ENCODE results near the gene PAIP1.

The PAIP1 gene

DNA sequence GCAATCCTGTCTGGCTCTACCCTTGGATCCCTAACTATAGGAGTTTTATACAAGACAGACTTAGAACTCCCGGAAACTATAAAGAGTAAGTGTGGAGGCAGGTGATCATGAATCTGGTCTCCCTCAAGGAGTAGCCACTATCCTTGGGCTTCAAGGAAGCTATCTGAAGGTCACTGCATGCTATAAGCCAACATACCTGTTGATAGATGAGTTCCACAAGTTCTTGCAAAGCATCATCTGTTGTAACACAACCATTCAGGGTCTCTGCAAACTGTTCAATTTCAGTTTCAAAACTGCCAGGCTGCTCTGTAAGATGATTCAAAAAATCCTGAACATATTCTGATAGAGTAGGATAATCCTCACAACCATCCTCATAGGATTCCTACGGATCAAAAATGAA lies 9.3 kb downstream of the PAIP1 start:
- Histone ChIP-seq H2BK120ac (ENCODE audit: low read depth, low read length) (no peak overlapping the region), H3K79me1 (ENCODE audit: low read length) (peaks cover 6% of the 10 kb centered on the region), H3K9ac (ENCODE audit: low read length) (no peak overlapping the region), H3K27me3 (ENCODE audit: insufficient read depth, low read length, poor library complexity) (no peaks in the 10 kb centered on the region), H3K27ac (ENCODE audit: low read depth, low read length) (no peak overlapping the region), H3K4ac (ENCODE audit: low read depth, low read length) (no peak overlapping the region), H4K5ac (ENCODE audit: low read length) (no peak overlapping the region), H2BK5ac (ENCODE audit: low read length) (no peak overlapping the region), H2AK5ac (ENCODE audit: low read length) (no peak overlapping the region), H3K79me2 (ENCODE audit: control insufficient read depth, insufficient read depth, low read length) (peaks cover 18% of the 10 kb centered on the region), H3K4me1 (ENCODE audit: control insufficient read depth, low read depth, low read length) (no peaks in the 10 kb centered on the region), H3K23ac (ENCODE audit: low read length) (no peak overlapping the region), H3K4me3 (ENCODE audit: low read length) (no peak overlapping the region), H3K36me3 (ENCODE audit: control insufficient read depth, insufficient read depth, low read length) (peaks cover 3% of the 10 kb centered on the region), H2BK15ac (replicated peaks; ENCODE audit: low read depth) (no peak overlapping the region), H4K8ac (ENCODE audit: low read depth, low read length) (no peak overlapping the region), H3K4me2 (ENCODE audit: low read length) (no peak overlapping the region), H3K56ac (ENCODE audit: low read length) (no peak overlapping the region), H3K18ac (ENCODE audit: low read length) (no peak overlapping the region)
- no peak for DNase-seq
- WGBS (ENCODE audit: extremely low coverage, insufficient coverage, low lambda C conversion rate) = no CpG with 5 or more reads among the region's 2 CpGs

DNA sequence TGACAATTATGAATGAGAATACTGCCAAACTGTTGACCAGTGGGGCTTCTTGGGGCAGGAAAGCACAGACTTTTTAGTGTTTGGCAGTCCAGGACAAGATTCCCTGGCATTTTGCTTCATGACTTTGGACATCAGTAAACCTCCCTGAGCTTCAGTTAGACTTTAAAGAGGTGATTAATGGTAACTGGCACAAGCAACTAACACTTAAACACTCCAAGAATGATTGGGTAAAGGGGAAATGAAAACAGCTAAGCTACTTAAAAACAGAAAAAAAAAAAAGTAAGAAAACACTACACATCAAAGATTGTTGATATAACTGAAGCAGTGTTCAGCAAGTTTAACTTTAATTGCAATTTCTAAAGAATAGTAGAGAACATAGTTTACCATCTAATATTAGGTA lies 13.4 kb downstream of the PAIP1 start:
- H2BK15ac ChIP-seq (replicated peaks; ENCODE audit: low read depth) = no peak overlapping the region
- no peak overlapping the region for H3K23ac ChIP-seq (ENCODE audit: low read length)
- H3K27me3 ChIP-seq (ENCODE audit: insufficient read depth, low read length, poor library complexity) = no peaks in the 10 kb centered on the region
- H3K9ac ChIP-seq (ENCODE audit: low read length) = no peak overlapping the region
- H3K4me3 ChIP-seq (ENCODE audit: low read length) = no peak overlapping the region
- H4K5ac ChIP-seq (ENCODE audit: low read length) = no peak overlapping the region
- no peak overlapping the region for H2AK5ac ChIP-seq (ENCODE audit: low read length)
- no peak overlapping the region for H2BK120ac ChIP-seq (ENCODE audit: low read depth, low read length)
- no peak overlapping the region for H2BK5ac ChIP-seq (ENCODE audit: low read length)
- H3K79me2 ChIP-seq (ENCODE audit: control insufficient read depth, insufficient read depth, low read length) = peaks cover 2% of the 10 kb centered on the region
- H3K27ac ChIP-seq (ENCODE audit: low read depth, low read length) = no peak overlapping the region
- H3K18ac ChIP-seq (ENCODE audit: low read length) = no peak overlapping the region
- no peak overlapping the region for H4K8ac ChIP-seq (ENCODE audit: low read depth, low read length)
- no peak overlapping the region for H3K56ac ChIP-seq (ENCODE audit: low read length)
- H3K79me1 ChIP-seq (ENCODE audit: low read length) = peaks cover 2% of the 10 kb centered on the region
- peaks cover 3% of the 10 kb centered on the region for H3K36me3 ChIP-seq (ENCODE audit: control insufficient read depth, insufficient read depth, low read length)
- no peak overlapping the region for H3K4ac ChIP-seq (ENCODE audit: low read depth, low read length)
- H3K4me2 ChIP-seq (ENCODE audit: low read length) = no peak overlapping the region
- DNase-seq = no peak
- no peaks in the 10 kb centered on the region for H3K4me1 ChIP-seq (ENCODE audit: control insufficient read depth, low read depth, low read length)

DNA sequence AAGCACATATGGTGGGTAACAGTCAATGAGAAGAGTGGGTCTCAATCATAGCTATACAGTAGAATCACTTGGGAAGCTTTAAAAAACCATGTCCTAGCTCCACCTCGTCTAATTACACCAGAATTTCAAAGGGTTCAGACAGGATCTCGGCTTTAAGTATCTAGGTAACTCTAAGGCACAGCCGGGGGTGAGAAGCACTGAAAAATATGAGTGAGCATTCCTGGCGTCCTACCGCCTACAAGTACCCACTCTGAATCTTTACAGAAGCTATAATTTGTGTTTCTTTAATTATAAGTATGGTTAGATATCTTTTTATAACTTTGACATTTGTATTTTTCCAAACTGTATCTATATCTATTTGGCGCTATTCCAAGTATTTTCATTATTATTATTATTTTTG lies 16.1 kb downstream of the PAIP1 start:
- no peak overlapping the region for H2AK5ac ChIP-seq (ENCODE audit: low read length)
- H3K4me2 ChIP-seq (ENCODE audit: low read length) = no peak overlapping the region
- no peak overlapping the region for H3K23ac ChIP-seq (ENCODE audit: low read length)
- WGBS (ENCODE audit: extremely low coverage, insufficient coverage, low lambda C conversion rate) = no CpG with 5 or more reads among the region's 6 CpGs
- H3K27me3 ChIP-seq (ENCODE audit: insufficient read depth, low read length, poor library complexity) = no peaks in the 10 kb centered on the region
- H3K4ac ChIP-seq (ENCODE audit: low read depth, low read length) = no peak overlapping the region
- H3K79me2 ChIP-seq (ENCODE audit: control insufficient read depth, insufficient read depth, low read length) = no peaks in the 10 kb centered on the region
- no peak for DNase-seq
- no peak overlapping the region for H3K18ac ChIP-seq (ENCODE audit: low read length)
- H3K4me3 ChIP-seq (ENCODE audit: low read length) = no peak overlapping the region
- H2BK15ac ChIP-seq (replicated peaks; ENCODE audit: low read depth) = no peak overlapping the region
- no peak overlapping the region for H3K56ac ChIP-seq (ENCODE audit: low read length)
- H2BK120ac ChIP-seq (ENCODE audit: low read depth, low read length) = no peak overlapping the region
- H3K9ac ChIP-seq (ENCODE audit: low read length) = no peak overlapping the region
- H3K4me1 ChIP-seq (ENCODE audit: control insufficient read depth, low read depth, low read length) = no peaks in the 10 kb centered on the region
- H4K8ac ChIP-seq (ENCODE audit: low read depth, low read length) = no peak overlapping the region
- H3K36me3 ChIP-seq (ENCODE audit: control insufficient read depth, insufficient read depth, low read length) = peaks cover 2% of the 10 kb centered on the region
- peaks cover 2% of the 10 kb centered on the region for H3K79me1 ChIP-seq (ENCODE audit: low read length)
- H3K27ac ChIP-seq (ENCODE audit: low read depth, low read length) = no peak overlapping the region
- no peak overlapping the region for H2BK5ac ChIP-seq (ENCODE audit: low read length)
- H4K5ac ChIP-seq (ENCODE audit: low read length) = no peak overlapping the region

DNA sequence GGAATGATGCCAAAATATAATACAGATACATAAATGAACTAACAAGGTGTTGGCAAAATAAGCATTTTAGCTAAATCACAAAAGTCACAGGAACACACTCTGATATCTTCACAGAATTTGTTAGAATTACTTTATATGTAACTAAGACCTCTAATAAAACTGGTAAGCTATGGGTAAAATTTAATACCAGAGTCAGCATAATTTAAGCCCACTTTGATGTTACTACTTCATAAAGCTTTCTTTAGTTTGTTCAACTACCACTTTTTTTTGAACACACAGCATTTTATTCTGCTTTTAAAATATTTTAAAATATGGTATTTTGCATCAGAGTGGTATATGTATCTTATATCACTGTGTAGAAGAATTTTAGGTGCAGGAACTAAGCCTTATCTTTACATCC lies 19.9 kb downstream of the PAIP1 start:
- H3K9ac ChIP-seq (ENCODE audit: low read length) = no peak overlapping the region
- H2BK15ac ChIP-seq (replicated peaks; ENCODE audit: low read depth) = no peak overlapping the region
- H4K8ac ChIP-seq (ENCODE audit: low read depth, low read length) = no peak overlapping the region
- no peak overlapping the region for H2BK5ac ChIP-seq (ENCODE audit: low read length)
- H3K4ac ChIP-seq (ENCODE audit: low read depth, low read length) = no peak overlapping the region
- no peaks in the 10 kb centered on the region for H3K36me3 ChIP-seq (ENCODE audit: control insufficient read depth, insufficient read depth, low read length)
- no peak overlapping the region for H3K56ac ChIP-seq (ENCODE audit: low read length)
- H3K4me1 ChIP-seq (ENCODE audit: control insufficient read depth, low read depth, low read length) = no peaks in the 10 kb centered on the region
- H3K27ac ChIP-seq (ENCODE audit: low read depth, low read length) = no peak overlapping the region
- no peak overlapping the region for H3K4me3 ChIP-seq (ENCODE audit: low read length)
- no peak for DNase-seq
- no peak overlapping the region for H2AK5ac ChIP-seq (ENCODE audit: low read length)
- no peak overlapping the region for H3K4me2 ChIP-seq (ENCODE audit: low read length)
- no peak overlapping the region for H3K23ac ChIP-seq (ENCODE audit: low read length)
- no peaks in the 10 kb centered on the region for H3K27me3 ChIP-seq (ENCODE audit: insufficient read depth, low read length, poor library complexity)
- H2BK120ac ChIP-seq (ENCODE audit: low read depth, low read length) = no peak overlapping the region
- H4K5ac ChIP-seq (ENCODE audit: low read length) = no peak overlapping the region
- H3K18ac ChIP-seq (ENCODE audit: low read length) = no peak overlapping the region
- no peaks in the 10 kb centered on the region for H3K79me2 ChIP-seq (ENCODE audit: control insufficient read depth, insufficient read depth, low read length)
- no peaks in the 10 kb centered on the region for H3K79me1 ChIP-seq (ENCODE audit: low read length)

DNA sequence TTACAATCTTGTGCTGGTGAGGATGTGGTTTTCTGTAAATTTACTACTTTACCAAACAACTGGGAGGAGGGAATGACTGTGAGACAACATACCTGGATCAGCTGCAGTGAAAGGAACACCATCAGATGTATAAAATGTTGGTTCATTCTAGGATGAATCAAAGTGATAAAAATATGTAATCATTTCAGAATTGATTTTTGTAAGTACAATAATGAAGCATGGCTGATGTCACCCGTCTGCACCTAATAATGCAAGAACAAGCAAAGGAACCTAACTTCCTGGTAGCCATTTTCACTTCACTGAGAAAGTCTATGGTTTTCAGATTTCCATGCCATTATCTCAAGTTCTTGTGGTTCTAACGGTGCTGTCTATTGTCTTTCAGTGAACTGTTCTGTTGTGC lies 23.2 kb downstream of the PAIP1 start:
- no peak overlapping the region for H3K27ac ChIP-seq (ENCODE audit: low read depth, low read length)
- H3K4ac ChIP-seq (ENCODE audit: low read depth, low read length) = no peak overlapping the region
- H3K56ac ChIP-seq (ENCODE audit: low read length) = no peak overlapping the region
- peaks cover 4% of the 10 kb centered on the region for H3K36me3 ChIP-seq (ENCODE audit: control insufficient read depth, insufficient read depth, low read length)
- no peak overlapping the region for H2AK5ac ChIP-seq (ENCODE audit: low read length)
- no peak overlapping the region for H2BK120ac ChIP-seq (ENCODE audit: low read depth, low read length)
- H2BK15ac ChIP-seq (replicated peaks; ENCODE audit: low read depth) = no peak overlapping the region
- no peak overlapping the region for H3K23ac ChIP-seq (ENCODE audit: low read length)
- H3K79me2 ChIP-seq (ENCODE audit: control insufficient read depth, insufficient read depth, low read length) = no peaks in the 10 kb centered on the region
- H3K4me1 ChIP-seq (ENCODE audit: control insufficient read depth, low read depth, low read length) = no peaks in the 10 kb centered on the region
- H3K9ac ChIP-seq (ENCODE audit: low read length) = no peak overlapping the region
- H3K27me3 ChIP-seq (ENCODE audit: insufficient read depth, low read length, poor library complexity) = no peaks in the 10 kb centered on the region
- no peak overlapping the region for H3K4me2 ChIP-seq (ENCODE audit: low read length)
- H4K8ac ChIP-seq (ENCODE audit: low read depth, low read length) = no peak overlapping the region
- WGBS (ENCODE audit: extremely low coverage, insufficient coverage, low lambda C conversion rate) = no CpG with 5 or more reads among the region's 2 CpGs
- no peak overlapping the region for H3K4me3 ChIP-seq (ENCODE audit: low read length)
- H3K18ac ChIP-seq (ENCODE audit: low read length) = no peak overlapping the region
- H2BK5ac ChIP-seq (ENCODE audit: low read length) = no peak overlapping the region
- no peaks in the 10 kb centered on the region for H3K79me1 ChIP-seq (ENCODE audit: low read length)
- DNase-seq = no peak
- no peak overlapping the region for H4K5ac ChIP-seq (ENCODE audit: low read length)

DNA sequence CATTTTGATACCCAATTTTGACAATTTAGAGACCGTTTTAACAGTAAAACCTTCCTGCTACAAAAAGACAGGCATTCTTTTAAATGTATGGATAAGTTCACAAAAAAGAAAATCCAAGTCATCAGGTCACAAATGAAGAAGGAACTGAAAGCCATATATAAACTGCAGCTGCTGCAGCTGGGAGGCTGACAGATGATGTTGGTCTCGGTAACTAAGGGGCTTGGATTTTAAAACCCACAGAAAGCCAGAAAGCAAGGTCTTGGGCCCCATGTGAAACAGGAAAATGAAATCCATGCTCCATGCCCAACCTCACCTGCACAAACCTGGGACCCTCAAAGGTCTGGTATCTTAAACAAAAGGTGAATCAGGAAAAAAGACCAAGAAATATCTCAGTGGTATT lies 26.2 kb downstream of the PAIP1 start:
- H3K4me3 ChIP-seq (ENCODE audit: low read length) = no peak overlapping the region
- H3K4me2 ChIP-seq (ENCODE audit: low read length) = no peak overlapping the region
- H2BK15ac ChIP-seq (replicated peaks; ENCODE audit: low read depth) = no peak overlapping the region
- no peaks in the 10 kb centered on the region for H3K79me2 ChIP-seq (ENCODE audit: control insufficient read depth, insufficient read depth, low read length)
- no peak overlapping the region for H4K5ac ChIP-seq (ENCODE audit: low read length)
- no peak overlapping the region for H4K8ac ChIP-seq (ENCODE audit: low read depth, low read length)
- no peaks in the 10 kb centered on the region for H3K27me3 ChIP-seq (ENCODE audit: insufficient read depth, low read length, poor library complexity)
- no peak for DNase-seq
- no peak overlapping the region for H3K4ac ChIP-seq (ENCODE audit: low read depth, low read length)
- H3K23ac ChIP-seq (ENCODE audit: low read length) = no peak overlapping the region
- H3K36me3 ChIP-seq (ENCODE audit: control insufficient read depth, insufficient read depth, low read length) = peaks cover 6% of the 10 kb centered on the region
- H3K9ac ChIP-seq (ENCODE audit: low read length) = no peak overlapping the region
- no peak overlapping the region for H2BK120ac ChIP-seq (ENCODE audit: low read depth, low read length)
- H3K27ac ChIP-seq (ENCODE audit: low read depth, low read length) = no peak overlapping the region
- H2BK5ac ChIP-seq (ENCODE audit: low read length) = no peak overlapping the region
- H3K56ac ChIP-seq (ENCODE audit: low read length) = no peak overlapping the region
- H3K79me1 ChIP-seq (ENCODE audit: low read length) = no peaks in the 10 kb centered on the region
- H3K4me1 ChIP-seq (ENCODE audit: control insufficient read depth, low read depth, low read length) = no peaks in the 10 kb centered on the region
- no peak overlapping the region for H3K18ac ChIP-seq (ENCODE audit: low read length)
- H2AK5ac ChIP-seq (ENCODE audit: low read length) = no peak overlapping the region
- no CpG with 5 or more reads among the region's 2 CpGs for WGBS (ENCODE audit: extremely low coverage, insufficient coverage, low lambda C conversion rate)
